H1 (cell line): ENCODE results near the gene MAD2L2. TPM values are rescaled to one million over a fixed set of nuclear protein-coding genes. Genes with fewer than 3 reads are reported as not detected.

Experiments used
- ATF2 ChIP-seq: IDR thresholded peaks from 2 replicates; pipeline ENCODE4 v1.6.1; 2012; ENCODE audit warnings: low read length, inconsistent platforms
- CREB1 ChIP-seq: IDR thresholded peaks from 2 replicates; pipeline ENCODE4 v1.6.1; 2012; ENCODE audit warnings: inconsistent platforms
- E2F6 ChIP-seq: IDR thresholded peaks from 2 replicates; pipeline ENCODE4 v1.6.1; 2012; ENCODE audit warnings: inconsistent platforms
- GTF2F1 ChIP-seq: IDR thresholded peaks from 2 replicates; pipeline ENCODE4 v1.6.1; 2012; ENCODE audit warnings: low read depth, low read length, improper control_type of control experiment, borderline replicate concordance
- polyA plus RNA-seq, 7 experiments: library from polyadenylated mRNA; depleted of rRNA in 3 of 7; stranded (reverse) in 5 of 7; unstranded in 2 of 7; fragments of >200 nt in 5 of 7; fragments of 200-250 nt in 2 of 7; gene quantifications; 1 replicate in 5 of 7; 2 replicates in 1 of 7; 4 replicates in 1 of 7; pipeline versions ENCODE4 v1.2.1 to v1.2.3, GENCODE V29; 2011 to 2013; ENCODE audit warnings: missing spikeins in 2 of 7, mixed read lengths in 2 of 7
- total RNA-seq: library from RNA; stranded (reverse); fragmentation: NEBNext Ultra II Directional; extraction: Animal tissue kit (Norgen Biotek cat#: 25700); gene quantifications from 2 replicates; pipeline ENCODE4 v1.2.1, GENCODE V29; 2021

Gene MAD2L2
- total and polyA plus RNA-seq, 2 of the 8 experiments (the other 6 are each of a cell fraction or from before 2014, with no cell fraction given), result 310 to 469 TPM

- no peak for TF ChIP-seq GTF2F1
- no peak for TF ChIP-seq E2F6
- TF ChIP-seq ATF2, result no peak
- TF ChIP-seq CREB1, result no peak
Observed at GRCh38 chr1:11652203-11652780, 28.7 kb downstream of the MAD2L2 start (continued).
